ENCODE data around the gene AGTR1.

- TF ChIP-seq CTCF (IDR thresholded peaks at IDR 0.05; ENCODE audit: low read depth, low read length), result no peak
- no peak for TF ChIP-seq POLR2A (IDR thresholded peaks at IDR 0.05; ENCODE audit: extremely low read depth, insufficient read length)
- no peak for TF ChIP-seq MYC (IDR thresholded peaks at IDR 0.05; ENCODE audit: low read depth, low read length)
- no peak for TF ChIP-seq MAX (IDR thresholded peaks at IDR 0.05; ENCODE audit: low read depth, low read length)
Measured at GRCh38 chr3:148759430-148759829, 61.7 kb downstream of the AGTR1 start.
